ENCODE data around the gene TIMP4.

The TIMP4 gene

DNA sequence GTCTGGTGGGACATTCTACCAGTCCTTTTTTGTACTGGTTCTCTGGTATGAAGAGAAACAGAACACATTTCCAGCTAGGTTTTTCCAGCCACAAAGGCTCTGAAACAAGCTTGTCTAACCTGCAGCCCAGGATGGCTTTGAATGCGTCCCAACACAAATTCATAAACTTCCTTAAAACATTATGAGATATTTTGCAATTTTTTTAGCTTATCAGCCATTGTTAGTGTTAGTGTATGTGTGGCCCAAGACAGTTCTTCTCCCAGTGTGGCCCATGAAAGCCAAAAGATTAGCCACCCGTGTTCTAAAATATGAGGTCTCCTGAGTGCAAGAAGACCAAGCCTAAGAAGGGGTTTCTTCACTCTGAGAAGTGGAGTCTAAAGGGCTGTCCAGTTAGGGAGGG lies 18.4 kb upstream of the TIMP4 start:
- H3K9me3 ChIP-seq (ENCODE audit: control insufficient read depth in 2 of 2, low read length in 2 of 2): peaks cover 0 to 3% of the 10 kb centered on the region in 2 donors
- no peaks in the 10 kb centered on the region for H3K27me3 ChIP-seq (ENCODE audit: control insufficient read depth in 2 of 2, insufficient read depth in 2 of 2, low read length in 2 of 2)
- H3K4me3 ChIP-seq (ENCODE audit: low read length in 2 of 2): no peak overlapping the region
- H3K36me3 ChIP-seq (ENCODE audit: control insufficient read depth in 2 of 2, insufficient read depth in 2 of 2, low read length in 2 of 2): no peaks in the 10 kb centered on the region
- no peak overlapping the region for H3K9ac ChIP-seq (ENCODE audit: low read depth in 1 of 2, low read length in 2 of 2)
- H3K4me1 ChIP-seq (ENCODE audit: control insufficient read depth in 2 of 2, insufficient read depth in 2 of 2, low read length in 2 of 2): peaks cover 0 to 3% of the 10 kb centered on the region in 2 donors
- H3K27ac ChIP-seq (ENCODE audit: low read depth in 2 of 2, low read length in 2 of 2): no peak overlapping the region

GRCh38 chr3:12175844-12176453 lies 17.2 kb upstream of the TIMP4 start:
- H3K4me1 ChIP-seq (ENCODE audit: control insufficient read depth in 2 of 2, insufficient read depth in 2 of 2, low read length in 2 of 2): peaks cover 0 to 3% of the 10 kb centered on the region in 2 donors
- no peaks in the 10 kb centered on the region for H3K36me3 ChIP-seq (ENCODE audit: control insufficient read depth in 2 of 2, insufficient read depth in 2 of 2, low read length in 2 of 2)
- no peak overlapping the region for H3K4me3 ChIP-seq (ENCODE audit: low read length in 2 of 2)
- no peak overlapping the region for H3K9ac ChIP-seq (ENCODE audit: low read depth in 1 of 2, low read length in 2 of 2)
- no peak overlapping the region for H3K27ac ChIP-seq (ENCODE audit: low read depth in 2 of 2, low read length in 2 of 2)
- no peaks in the 10 kb centered on the region for H3K27me3 ChIP-seq (ENCODE audit: control insufficient read depth in 2 of 2, insufficient read depth in 2 of 2, low read length in 2 of 2)
- peaks cover 0 to 3% of the 10 kb centered on the region in 2 donors for H3K9me3 ChIP-seq (ENCODE audit: control insufficient read depth in 2 of 2, low read length in 2 of 2)

GRCh38 chr3:12175137-12175593 lies 16.5 kb upstream of the TIMP4 start:
- Histone ChIP-seq H3K27ac (ENCODE audit: low read depth in 2 of 2, low read length in 2 of 2) (no peak overlapping the region), H3K27me3 (ENCODE audit: control insufficient read depth in 2 of 2, insufficient read depth in 2 of 2, low read length in 2 of 2) (no peaks in the 10 kb centered on the region)

GRCh38 chr3:12170207-12170606 lies 11.5 kb upstream of the TIMP4 start:
- Histone ChIP-seq H3K27me3 (ENCODE audit: control insufficient read depth in 2 of 2, insufficient read depth in 2 of 2, low read length in 2 of 2) (no peaks in the 10 kb centered on the region), H3K9me3 (ENCODE audit: control insufficient read depth in 2 of 2, low read length in 2 of 2) (peaks cover 0 to 3% of the 10 kb centered on the region in 2 donors)

More at GRCh38 chr3:12175137-12175593, 16.5 kb upstream of the TIMP4 start:
- H3K4me3 ChIP-seq (ENCODE audit: low read length in 2 of 2): no peak overlapping the region
- peaks cover 0 to 3% of the 10 kb centered on the region in 2 donors for H3K9me3 ChIP-seq (ENCODE audit: control insufficient read depth in 2 of 2, low read length in 2 of 2)
- H3K36me3 ChIP-seq (ENCODE audit: control insufficient read depth in 2 of 2, insufficient read depth in 2 of 2, low read length in 2 of 2): no peaks in the 10 kb centered on the region
- no peak overlapping the region for H3K9ac ChIP-seq (ENCODE audit: low read depth in 1 of 2, low read length in 2 of 2)
- H3K4me1 ChIP-seq (ENCODE audit: control insufficient read depth in 2 of 2, insufficient read depth in 2 of 2, low read length in 2 of 2): no peaks in the 10 kb centered on the region

GRCh38 chr3:12165909-12166308 lies 7.2 kb upstream of the TIMP4 start:
- Histone ChIP-seq H3K4me1 (ENCODE audit: control insufficient read depth in 2 of 2, insufficient read depth in 2 of 2, low read length in 2 of 2) (no peaks in the 10 kb centered on the region), H3K36me3 (ENCODE audit: control insufficient read depth in 2 of 2, insufficient read depth in 2 of 2, low read length in 2 of 2) (no peaks in the 10 kb centered on the region)

More at GRCh38 chr3:12170207-12170606, 11.5 kb upstream of the TIMP4 start:
- H3K4me1 ChIP-seq (ENCODE audit: control insufficient read depth in 2 of 2, insufficient read depth in 2 of 2, low read length in 2 of 2): no peaks in the 10 kb centered on the region
- H3K9ac ChIP-seq (ENCODE audit: low read depth in 1 of 2, low read length in 2 of 2): no peak overlapping the region
- no peaks in the 10 kb centered on the region for H3K36me3 ChIP-seq (ENCODE audit: control insufficient read depth in 2 of 2, insufficient read depth in 2 of 2, low read length in 2 of 2)
- no peak overlapping the region for H3K4me3 ChIP-seq (ENCODE audit: low read length in 2 of 2)
- H3K27ac ChIP-seq (ENCODE audit: low read depth in 2 of 2, low read length in 2 of 2): no peak overlapping the region

DNA sequence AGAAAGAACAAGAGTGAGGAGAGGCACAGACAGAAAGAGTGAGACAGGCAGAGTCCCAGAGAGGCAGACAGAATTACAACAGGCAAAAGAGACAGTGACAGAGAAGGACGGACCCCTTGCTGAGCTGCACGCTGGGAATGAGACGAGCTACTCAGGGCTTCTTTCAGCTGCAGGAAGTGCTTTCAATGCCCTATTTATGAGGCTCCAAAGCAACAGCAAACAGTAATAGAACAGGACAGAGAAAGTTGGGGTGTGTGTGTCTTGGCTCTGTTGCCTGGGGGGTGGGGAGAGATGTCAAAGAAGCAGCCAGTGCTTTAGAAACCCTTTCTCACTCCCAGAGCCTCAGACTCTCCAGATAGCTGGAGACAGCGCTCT lies 502 bp upstream of the TIMP4 start:
- Histone ChIP-seq H3K27me3 (ENCODE audit: control insufficient read depth in 2 of 2, insufficient read depth in 2 of 2, low read length in 2 of 2) (no peaks in the 10 kb centered on the region), H3K4me3 (ENCODE audit: low read length in 2 of 2) (peak overlapping the region; percentile 58 to 66), H3K27ac (ENCODE audit: low read depth in 2 of 2, low read length in 2 of 2) (no peak overlapping the region), H3K9me3 (ENCODE audit: control insufficient read depth in 2 of 2, low read length in 2 of 2) (no peaks in the 10 kb centered on the region), H3K9ac (ENCODE audit: low read depth in 1 of 2, low read length in 2 of 2) (peak overlapping the region in 1 of 2 donors; percentile 36), H3K4me1 (ENCODE audit: control insufficient read depth in 2 of 2, insufficient read depth in 2 of 2, low read length in 2 of 2) (peaks cover 9 to 10% of the 10 kb centered on the region in 2 donors), H3K36me3 (ENCODE audit: control insufficient read depth in 2 of 2, insufficient read depth in 2 of 2, low read length in 2 of 2) (no peaks in the 10 kb centered on the region)

More at GRCh38 chr3:12165909-12166308, 7.2 kb upstream of the TIMP4 start:
- no peak overlapping the region for H3K9ac ChIP-seq (ENCODE audit: low read depth in 1 of 2, low read length in 2 of 2)
- H3K4me3 ChIP-seq (ENCODE audit: low read length in 2 of 2): no peak overlapping the region
- H3K27me3 ChIP-seq (ENCODE audit: control insufficient read depth in 2 of 2, insufficient read depth in 2 of 2, low read length in 2 of 2): no peaks in the 10 kb centered on the region
- H3K27ac ChIP-seq (ENCODE audit: low read depth in 2 of 2, low read length in 2 of 2): no peak overlapping the region
- H3K9me3 ChIP-seq (ENCODE audit: control insufficient read depth in 2 of 2, low read length in 2 of 2): no peaks in the 10 kb centered on the region

GRCh38 chr3:12157026-12157425 lies 1.7 kb downstream of the TIMP4 start:
- Histone ChIP-seq H3K27ac (ENCODE audit: low read depth in 2 of 2, low read length in 2 of 2) (no peak overlapping the region), H3K36me3 (ENCODE audit: control insufficient read depth in 2 of 2, insufficient read depth in 2 of 2, low read length in 2 of 2) (no peaks in the 10 kb centered on the region), H3K9ac (ENCODE audit: low read depth in 1 of 2, low read length in 2 of 2) (no peak overlapping the region), H3K27me3 (ENCODE audit: control insufficient read depth in 2 of 2, insufficient read depth in 2 of 2, low read length in 2 of 2) (peaks cover 0 to 2% of the 10 kb centered on the region in 2 donors), H3K9me3 (ENCODE audit: control insufficient read depth in 2 of 2, low read length in 2 of 2) (no peaks in the 10 kb centered on the region), H3K4me1 (ENCODE audit: control insufficient read depth in 2 of 2, insufficient read depth in 2 of 2, low read length in 2 of 2) (peaks cover 9 to 10% of the 10 kb centered on the region in 2 donors), H3K4me3 (ENCODE audit: low read length in 2 of 2) (no peak overlapping the region)

DNA sequence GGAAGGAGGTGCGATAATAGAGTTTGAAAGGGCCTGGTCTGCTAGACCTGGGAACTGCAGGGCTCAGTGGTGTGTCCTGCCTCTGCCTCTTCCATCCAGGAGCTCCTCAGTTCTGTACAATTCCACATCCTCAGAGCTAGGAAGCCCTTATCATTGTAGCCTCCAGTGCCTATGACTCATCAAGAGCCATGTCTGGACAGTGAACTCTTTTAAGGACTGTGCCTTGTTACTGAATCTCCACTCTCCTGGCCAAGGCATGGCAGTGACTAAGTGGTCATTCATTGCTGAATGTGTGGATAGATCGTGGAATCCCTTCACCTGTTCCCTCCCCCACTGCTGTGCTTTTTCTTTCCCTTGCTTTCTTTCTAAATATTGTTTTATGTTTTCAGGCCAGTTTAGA lies 2.9 kb downstream of the TIMP4 start:
- Histone ChIP-seq H3K36me3 (ENCODE audit: control insufficient read depth in 2 of 2, insufficient read depth in 2 of 2, low read length in 2 of 2) (no peaks in the 10 kb centered on the region), H3K27ac (ENCODE audit: low read depth in 2 of 2, low read length in 2 of 2) (no peak overlapping the region), H3K9ac (ENCODE audit: low read depth in 1 of 2, low read length in 2 of 2) (no peak overlapping the region), H3K27me3 (ENCODE audit: control insufficient read depth in 2 of 2, insufficient read depth in 2 of 2, low read length in 2 of 2) (peaks cover 0 to 2% of the 10 kb centered on the region in 2 donors), H3K4me1 (ENCODE audit: control insufficient read depth in 2 of 2, insufficient read depth in 2 of 2, low read length in 2 of 2) (peaks cover 9 to 10% of the 10 kb centered on the region in 2 donors), H3K4me3 (ENCODE audit: low read length in 2 of 2) (no peak overlapping the region), H3K9me3 (ENCODE audit: control insufficient read depth in 2 of 2, low read length in 2 of 2) (no peaks in the 10 kb centered on the region)

GRCh38 chr3:12155264-12155663 lies 3.4 kb downstream of the TIMP4 start:
- H3K27ac ChIP-seq (ENCODE audit: low read depth in 2 of 2, low read length in 2 of 2): no peak overlapping the region
- H3K27me3 ChIP-seq (ENCODE audit: control insufficient read depth in 2 of 2, insufficient read depth in 2 of 2, low read length in 2 of 2): peaks cover 0 to 2% of the 10 kb centered on the region in 2 donors
- peaks cover 9 to 10% of the 10 kb centered on the region in 2 donors for H3K4me1 ChIP-seq (ENCODE audit: control insufficient read depth in 2 of 2, insufficient read depth in 2 of 2, low read length in 2 of 2)
- no peak overlapping the region for H3K4me3 ChIP-seq (ENCODE audit: low read length in 2 of 2)
- no peaks in the 10 kb centered on the region for H3K36me3 ChIP-seq (ENCODE audit: control insufficient read depth in 2 of 2, insufficient read depth in 2 of 2, low read length in 2 of 2)
- no peak overlapping the region for H3K9ac ChIP-seq (ENCODE audit: low read depth in 1 of 2, low read length in 2 of 2)
- no peaks in the 10 kb centered on the region for H3K9me3 ChIP-seq (ENCODE audit: control insufficient read depth in 2 of 2, low read length in 2 of 2)

- no peak overlapping the region for H3K27ac ChIP-seq (ENCODE audit: low read depth in 2 of 2, low read length in 2 of 2)
- no peaks in the 10 kb centered on the region for H3K9me3 ChIP-seq (ENCODE audit: control insufficient read depth in 2 of 2, low read length in 2 of 2)
- no peak overlapping the region for H3K9ac ChIP-seq (ENCODE audit: low read depth in 1 of 2, low read length in 2 of 2)
- H3K4me3 ChIP-seq (ENCODE audit: low read length in 2 of 2): no peak overlapping the region
- H3K36me3 ChIP-seq (ENCODE audit: control insufficient read depth in 2 of 2, insufficient read depth in 2 of 2, low read length in 2 of 2): no peaks in the 10 kb centered on the region
- peaks cover 5 to 7% of the 10 kb centered on the region in 2 donors for H3K4me1 ChIP-seq (ENCODE audit: control insufficient read depth in 2 of 2, insufficient read depth in 2 of 2, low read length in 2 of 2)
- H3K27me3 ChIP-seq (ENCODE audit: control insufficient read depth in 2 of 2, insufficient read depth in 2 of 2, low read length in 2 of 2): peaks cover 0 to 2% of the 10 kb centered on the region in 2 donors
Observed at GRCh38 chr3:12154151-12154550, 4.6 kb downstream of the TIMP4 start.
